GM04504 (cell line): Measurements from ENCODE around the gene PHLPP2.
"Not testable (repeated sequence)": the region's sequence is repeated elsewhere in the genome, so short reads cannot be mapped to it uniquely, and the experiment has no call there.

Experiments used
- DNase-seq: peaks from one replicate; pipeline ENCODE4 v3.0.0-alpha.2; 2012; ENCODE audit warnings: low read depth

The PHLPP2 gene

DNA sequence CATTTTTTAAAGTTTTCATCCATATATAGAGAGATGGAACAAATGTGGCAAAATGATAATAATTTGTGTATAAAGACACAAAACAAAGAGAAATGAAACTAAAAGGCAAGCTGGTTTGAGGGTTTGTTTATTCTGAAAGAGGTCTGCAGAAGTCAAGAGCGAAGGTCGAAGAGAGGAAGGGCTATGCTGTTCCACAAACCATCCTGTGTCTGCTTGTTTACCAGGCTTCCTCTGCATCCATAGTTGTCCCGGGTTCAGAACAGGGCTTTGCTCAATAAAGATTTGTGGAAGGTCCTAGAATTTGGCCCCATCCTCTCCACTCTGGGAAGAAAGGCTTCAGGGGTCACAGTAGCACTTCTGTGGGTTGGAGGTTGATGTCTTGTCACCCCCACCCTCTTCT is 100.9 kb downstream of the PHLPP2 start:
- no peak for DNase-seq

- DNase-seq: no peak
Measured at GRCh38 chr16:71622088-71622487, 102.4 kb downstream of the PHLPP2 start.

DNA sequence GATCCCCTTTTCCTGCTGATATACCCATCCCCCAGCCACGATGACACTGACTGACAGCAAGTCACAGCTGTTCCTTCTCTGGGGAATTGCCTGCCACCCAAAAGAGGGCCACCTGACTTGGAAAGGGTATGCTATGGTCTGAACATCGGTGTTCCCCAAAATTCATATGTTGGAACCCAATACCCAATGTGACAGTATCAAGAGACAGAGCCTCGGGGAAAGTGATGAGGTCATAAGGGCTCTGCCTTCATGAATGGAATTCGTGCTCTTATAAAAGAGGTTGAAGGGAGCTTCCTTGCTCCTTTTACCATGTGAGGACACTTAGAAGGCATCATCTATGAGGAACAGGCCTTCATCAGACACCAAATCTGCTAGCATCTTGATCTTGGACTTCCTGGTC is 106.1 kb downstream of the PHLPP2 start:
- no peak for DNase-seq

- DNase-seq: not testable (repeated sequence)
Measured at GRCh38 chr16:71614956-71615355, 109.5 kb downstream of the PHLPP2 start.

DNA sequence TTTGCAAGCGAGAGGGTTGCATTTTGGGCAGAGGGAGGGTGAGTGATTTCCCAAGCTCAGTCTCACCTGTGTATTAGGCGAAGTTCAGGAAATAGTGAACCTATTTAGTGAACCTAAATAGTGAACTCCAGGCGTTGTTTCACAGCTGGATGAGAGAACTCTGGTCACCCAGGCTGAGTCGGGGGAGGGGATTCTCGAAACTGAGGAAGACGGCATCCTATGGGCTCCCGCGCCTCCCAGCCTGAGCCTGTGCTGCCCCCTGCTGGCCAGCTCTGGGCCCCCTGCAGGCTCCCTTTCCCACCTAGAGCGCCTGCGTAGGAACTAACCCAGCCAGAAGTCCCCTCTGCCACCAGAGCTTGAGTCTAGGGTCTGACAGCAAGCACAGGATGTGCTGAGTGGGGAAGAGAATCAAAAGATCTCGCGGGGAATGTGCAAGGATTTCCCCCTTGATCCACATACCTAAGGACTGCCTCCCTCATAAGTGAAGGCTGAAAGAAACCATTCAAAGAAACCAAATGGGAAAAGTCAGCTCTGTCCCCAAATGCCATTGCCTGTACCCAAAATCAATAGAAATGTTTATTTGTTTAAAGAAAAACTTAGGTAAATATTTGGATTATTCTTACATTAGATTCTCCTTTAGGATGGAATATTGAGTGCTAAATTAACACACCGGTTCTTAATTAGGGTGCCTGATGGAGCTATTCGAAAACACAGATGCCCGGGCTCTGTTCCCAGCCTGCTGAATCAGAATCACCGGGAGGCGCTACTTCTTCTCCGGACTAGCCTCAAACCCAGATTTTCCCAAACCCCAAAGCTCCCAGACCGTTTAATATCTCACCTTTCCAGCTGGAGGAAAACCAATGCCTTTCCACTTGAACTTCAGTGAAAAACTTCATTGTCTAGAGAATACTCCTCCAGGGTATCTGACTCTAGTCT is 113.3 kb downstream of the PHLPP2 start:
- DNase-seq: no peak

DNA sequence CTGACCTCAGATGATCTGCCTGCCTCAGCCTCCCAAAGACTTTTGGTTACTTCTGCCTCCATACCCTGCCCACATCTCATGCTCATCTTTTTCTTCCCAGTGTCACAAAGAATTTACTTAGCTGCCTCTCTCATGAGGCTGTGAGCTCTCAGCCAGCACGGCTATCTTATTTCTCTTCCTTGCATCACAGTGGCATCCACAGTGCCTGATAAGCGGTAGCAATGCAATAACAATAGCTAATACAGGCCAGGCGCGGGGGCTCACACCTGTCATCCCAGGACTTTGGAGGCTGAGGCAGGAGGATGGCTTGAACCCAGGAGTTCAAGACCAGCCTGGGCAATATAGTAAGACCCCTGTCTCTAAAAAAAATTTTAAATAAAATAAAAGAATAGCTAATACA is 114.1 kb downstream of the PHLPP2 start:
- no peak for DNase-seq

- no peak for DNase-seq
Measured at GRCh38 chr16:71609066-71609465, 115.4 kb downstream of the PHLPP2 start.

DNA sequence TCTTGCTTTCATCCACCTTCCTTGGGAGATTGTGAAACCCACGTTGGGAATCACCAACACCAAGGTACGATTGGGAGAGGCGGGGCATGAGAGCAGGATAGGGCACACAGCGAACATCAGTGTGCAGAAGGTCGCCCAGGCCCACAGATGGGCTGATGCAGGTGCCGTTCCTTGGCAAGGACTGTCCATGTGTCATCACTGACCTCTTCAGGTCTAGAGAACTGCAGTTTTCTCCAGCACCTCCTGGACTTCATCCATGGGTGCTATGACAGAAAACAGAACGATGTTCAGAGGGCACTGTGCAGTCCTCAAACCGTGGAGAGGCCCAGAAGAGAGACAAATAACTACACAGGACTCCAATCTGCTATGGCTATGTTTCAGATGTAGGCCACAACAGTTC is 123.7 kb downstream of the PHLPP2 start:
- no peak for DNase-seq

DNA sequence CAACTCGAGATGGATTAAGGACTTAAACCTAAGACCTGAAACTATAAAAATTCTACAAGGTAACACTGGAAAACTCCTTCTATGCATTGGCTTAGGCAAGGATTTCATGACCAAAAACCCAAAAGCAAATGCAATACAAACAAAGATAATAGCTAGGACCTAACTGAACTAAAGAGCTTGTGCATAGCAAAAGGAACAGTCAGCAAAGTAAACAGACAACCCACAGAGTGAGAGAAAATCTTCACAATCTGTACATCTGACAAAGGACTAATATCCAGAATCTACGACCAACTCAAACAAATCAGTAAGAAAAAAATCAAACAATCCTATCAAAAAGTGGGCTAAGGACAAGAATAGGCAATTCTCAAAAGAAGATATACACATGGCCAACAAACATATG is 126.1 kb downstream of the PHLPP2 start:
- DNase-seq: not testable (repeated sequence)

- not testable (repeated sequence) for DNase-seq
Measured at GRCh38 chr16:71595340-71595826, 129.1 kb downstream of the PHLPP2 start.
